GM12875 (cell line): ENCODE measurements around the gene CTIF.

Source experiments
- H3K4me3 ChIP-seq: one replicate; pipeline ENCODE4 v1.5.1; 2011; ENCODE audit warnings: low read depth, low read length, control low read depth
- TF ChIP-seq, protein P1 (sequence below): IDR thresholded peaks from 2 replicates; pipeline ENCODE4 v1.5.1; 2011; ENCODE audit warnings: low read depth, mild to moderate bottlenecking, control low read depth, inconsistent platforms, low read length, moderate library complexity, borderline replicate concordance; ENCODE audit not compliant: insufficient read depth

Gene CTIF

DNA sequence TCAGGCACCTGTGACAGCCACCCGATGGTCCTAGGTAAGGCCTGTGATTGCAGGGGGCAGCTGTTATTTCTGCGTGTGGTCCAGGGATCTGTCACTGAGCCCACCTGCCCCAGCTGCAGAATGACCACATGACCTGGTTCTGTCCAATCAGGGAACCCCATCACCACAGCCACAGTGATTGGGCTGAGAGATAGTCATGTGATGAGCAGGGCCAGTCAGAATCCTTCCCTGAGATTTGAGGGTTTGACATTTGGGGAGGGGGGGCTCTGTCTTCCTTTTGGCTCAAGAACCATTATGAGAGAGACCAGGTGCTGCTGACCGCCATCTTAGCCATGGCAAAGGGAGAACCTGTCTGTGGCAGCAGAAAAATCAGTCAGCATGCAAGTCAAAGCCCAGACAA is 264.7 kb downstream of the CTIF start:
- TF ChIP-seq, protein P1, sequence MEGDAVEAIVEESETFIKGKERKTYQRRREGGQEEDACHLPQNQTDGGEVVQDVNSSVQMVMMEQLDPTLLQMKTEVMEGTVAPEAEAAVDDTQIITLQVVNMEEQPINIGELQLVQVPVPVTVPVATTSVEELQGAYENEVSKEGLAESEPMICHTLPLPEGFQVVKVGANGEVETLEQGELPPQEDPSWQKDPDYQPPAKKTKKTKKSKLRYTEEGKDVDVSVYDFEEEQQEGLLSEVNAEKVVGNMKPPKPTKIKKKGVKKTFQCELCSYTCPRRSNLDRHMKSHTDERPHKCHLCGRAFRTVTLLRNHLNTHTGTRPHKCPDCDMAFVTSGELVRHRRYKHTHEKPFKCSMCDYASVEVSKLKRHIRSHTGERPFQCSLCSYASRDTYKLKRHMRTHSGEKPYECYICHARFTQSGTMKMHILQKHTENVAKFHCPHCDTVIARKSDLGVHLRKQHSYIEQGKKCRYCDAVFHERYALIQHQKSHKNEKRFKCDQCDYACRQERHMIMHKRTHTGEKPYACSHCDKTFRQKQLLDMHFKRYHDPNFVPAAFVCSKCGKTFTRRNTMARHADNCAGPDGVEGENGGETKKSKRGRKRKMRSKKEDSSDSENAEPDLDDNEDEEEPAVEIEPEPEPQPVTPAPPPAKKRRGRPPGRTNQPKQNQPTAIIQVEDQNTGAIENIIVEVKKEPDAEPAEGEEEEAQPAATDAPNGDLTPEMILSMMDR, result no peak
- H3K4me3 ChIP-seq, result no peak overlapping the region

DNA sequence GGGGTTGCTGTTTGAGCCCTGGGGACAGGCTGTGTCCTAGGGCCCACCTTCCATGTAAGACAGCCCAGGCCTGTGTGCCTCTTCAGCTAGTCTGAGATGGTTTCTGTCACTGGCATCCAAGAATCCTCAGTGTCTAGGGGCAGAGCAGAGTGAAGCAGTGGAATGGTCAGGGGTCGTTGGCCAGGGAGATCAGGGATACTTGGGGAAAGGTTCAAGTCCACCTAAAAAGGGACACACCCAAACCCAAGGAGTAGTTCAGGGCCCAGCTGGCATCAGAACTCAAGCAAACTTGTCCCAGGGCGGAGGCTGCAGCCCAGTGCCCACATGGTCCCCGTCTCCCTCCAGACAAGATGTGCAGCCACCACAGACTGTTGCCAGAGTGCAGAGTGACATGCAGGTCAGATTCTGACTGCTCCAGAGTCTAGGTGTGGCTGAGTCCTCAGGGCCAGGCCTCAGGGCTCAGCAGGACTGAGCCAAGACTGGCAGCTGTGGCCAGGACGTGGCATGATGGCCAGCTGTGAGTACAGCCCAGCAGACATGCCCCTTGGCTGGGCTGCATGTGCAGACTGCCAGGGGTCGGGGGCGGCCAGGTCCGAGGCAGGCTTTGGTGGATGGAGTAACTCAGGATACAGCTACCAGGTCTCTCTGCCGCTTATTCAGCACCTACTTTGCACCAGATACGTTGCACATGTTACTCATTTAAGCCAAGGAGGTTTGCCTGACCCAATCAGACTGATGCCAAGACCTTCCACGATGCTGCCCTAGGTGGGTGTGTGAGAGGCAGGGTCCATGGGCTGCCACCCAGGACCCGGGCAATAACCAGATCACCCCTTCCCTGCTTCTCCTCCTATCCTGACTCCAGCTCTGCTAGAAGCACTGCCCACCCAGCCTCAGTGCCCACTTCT is 265.4 kb downstream of the CTIF start:
- TF ChIP-seq, protein P1, result no peak
- no peak overlapping the region for H3K4me3 ChIP-seq

DNA sequence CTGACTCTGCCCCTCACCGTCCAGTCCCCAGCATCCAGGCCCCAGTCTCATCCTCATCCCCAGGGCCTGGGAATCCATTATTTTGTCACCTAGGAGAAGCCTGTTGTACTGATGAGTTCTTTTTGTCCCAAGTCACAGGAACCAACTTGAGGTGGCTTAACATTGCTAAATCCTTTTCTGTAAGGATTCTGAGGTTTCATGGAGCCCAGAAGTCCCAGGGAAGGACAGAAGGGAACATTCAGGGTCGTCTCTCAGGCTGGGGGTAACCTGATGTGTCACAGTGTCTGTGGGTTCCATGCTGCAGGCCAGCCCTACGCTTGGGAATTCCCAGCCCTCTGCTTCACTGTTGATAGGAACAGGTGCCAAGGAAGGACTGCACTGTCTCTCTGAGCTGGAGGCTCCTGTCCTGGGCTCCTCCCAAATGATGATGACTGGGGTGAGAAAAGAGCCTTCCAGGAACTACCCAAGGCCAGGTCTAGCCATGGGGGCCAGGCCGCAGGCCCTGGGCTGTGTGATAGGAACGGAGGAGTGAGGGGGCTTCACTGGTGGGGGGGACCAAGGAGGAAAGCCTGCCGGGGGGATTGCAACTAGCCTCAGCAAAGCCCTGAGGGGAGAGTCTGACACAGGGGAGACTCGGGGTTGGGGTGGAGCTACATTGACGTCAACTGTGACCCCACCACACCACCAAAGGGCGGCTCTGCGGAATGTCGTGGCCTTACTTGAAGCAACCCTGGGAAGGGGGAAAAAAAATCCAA is 266.2 kb downstream of the CTIF start:
- TF ChIP-seq, protein P1, result no peak
- H3K4me3 ChIP-seq, result no peak overlapping the region

DNA sequence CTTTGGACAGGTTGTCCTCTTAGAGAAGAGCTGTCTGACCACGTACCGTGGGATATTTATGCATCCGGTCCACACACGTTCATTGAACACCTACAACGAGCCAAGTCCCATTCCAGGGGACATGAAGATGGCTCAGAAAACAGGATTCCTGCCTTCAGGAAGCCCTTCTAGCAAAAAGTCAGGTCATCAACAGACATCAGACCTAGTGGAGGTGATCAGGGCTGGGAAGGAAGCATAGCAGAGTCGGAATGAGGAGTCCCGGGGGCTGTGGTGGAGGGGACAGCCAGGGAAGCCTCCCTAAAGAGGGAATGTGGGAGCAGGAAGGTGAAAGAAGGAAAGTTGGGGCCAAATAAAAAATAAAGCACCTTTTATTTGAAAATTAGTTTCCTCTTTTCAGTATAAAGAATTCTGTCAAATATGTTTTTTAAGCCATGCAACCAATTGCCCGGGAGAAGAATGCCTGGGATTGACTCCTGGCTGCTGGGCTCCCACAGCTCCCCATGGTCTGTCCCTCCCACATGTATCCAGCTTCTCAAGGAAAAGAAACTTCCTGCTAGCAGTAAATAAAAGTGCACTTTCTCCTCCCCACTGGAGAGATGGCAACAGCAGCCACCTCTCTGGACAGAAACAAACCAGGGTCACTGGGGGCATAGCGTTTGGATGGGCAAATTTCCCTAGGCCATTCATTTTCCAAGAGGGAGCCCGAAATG is 267.1 kb downstream of the CTIF start:
- TF ChIP-seq, protein P1, result no peak
- no peak overlapping the region for H3K4me3 ChIP-seq

DNA sequence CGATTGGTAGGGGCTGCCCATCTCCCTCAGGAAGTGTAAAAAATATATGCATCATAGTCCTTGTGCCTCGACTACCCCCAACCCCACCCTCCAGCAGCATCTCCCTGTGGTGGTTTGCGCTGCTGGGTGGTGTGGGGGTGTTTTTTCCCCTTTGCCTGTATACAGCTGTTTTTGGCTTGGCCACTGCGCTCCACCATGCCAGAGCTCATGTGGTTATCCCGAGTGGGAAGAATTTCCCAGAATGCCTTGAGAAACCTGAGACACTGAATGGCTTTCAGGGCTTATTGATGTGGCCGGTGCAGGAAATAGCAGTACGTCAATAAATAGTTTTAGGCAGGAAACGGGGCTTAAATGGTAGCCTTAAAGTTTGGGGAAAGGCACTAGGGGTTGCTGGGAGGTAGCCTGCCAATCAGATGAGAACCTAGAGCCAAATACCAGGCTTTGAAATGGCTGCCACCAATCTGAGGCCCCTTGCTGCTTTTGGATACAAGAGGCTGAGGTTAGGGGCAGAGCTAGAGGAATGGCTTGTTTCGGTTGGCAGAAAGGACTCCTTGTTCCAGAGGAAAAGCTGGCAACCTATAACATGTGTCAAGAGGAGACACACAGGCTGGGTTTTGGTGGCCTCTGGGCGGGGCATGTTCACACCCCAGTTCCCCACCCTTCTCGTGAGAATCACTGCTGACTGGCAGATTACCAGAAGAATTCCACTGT is 267.9 kb downstream of the CTIF start:
- TF ChIP-seq, protein P1, result no peak
- no peak overlapping the region for H3K4me3 ChIP-seq

DNA sequence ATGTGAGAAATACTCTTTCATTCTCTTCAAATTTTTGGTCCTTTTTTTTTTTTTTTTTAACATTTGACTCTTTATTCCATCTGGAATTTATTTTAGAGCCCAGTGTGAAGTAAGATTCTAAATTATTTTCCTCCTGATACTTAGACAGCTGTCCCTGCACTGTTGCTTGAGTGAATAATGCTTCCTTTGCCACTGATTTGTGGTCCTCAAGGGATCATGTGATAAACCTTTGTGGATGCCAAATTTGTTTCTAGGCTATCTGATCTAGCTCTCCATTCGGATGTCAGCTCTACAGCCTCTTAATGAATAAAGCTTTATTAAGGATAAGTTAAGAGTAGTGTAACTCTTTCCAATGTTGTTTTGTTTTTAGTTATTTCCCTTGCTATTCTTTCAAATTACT is 269.6 kb downstream of the CTIF start:
- TF ChIP-seq, protein P1, result no peak
- no peak overlapping the region for H3K4me3 ChIP-seq
